HUDEP-2 (cell line): Measurements from ENCODE around the gene ZNF580.

ENCODE experiments used
- DNase-seq, 76 experiments: peaks; one replicate each; lab custom pipeline; 2025; ENCODE audit not compliant: unreplicated experiment in 76 of 76; lab: John Stamatoyannopoulos, UW

The ZNF580 gene

DNA sequence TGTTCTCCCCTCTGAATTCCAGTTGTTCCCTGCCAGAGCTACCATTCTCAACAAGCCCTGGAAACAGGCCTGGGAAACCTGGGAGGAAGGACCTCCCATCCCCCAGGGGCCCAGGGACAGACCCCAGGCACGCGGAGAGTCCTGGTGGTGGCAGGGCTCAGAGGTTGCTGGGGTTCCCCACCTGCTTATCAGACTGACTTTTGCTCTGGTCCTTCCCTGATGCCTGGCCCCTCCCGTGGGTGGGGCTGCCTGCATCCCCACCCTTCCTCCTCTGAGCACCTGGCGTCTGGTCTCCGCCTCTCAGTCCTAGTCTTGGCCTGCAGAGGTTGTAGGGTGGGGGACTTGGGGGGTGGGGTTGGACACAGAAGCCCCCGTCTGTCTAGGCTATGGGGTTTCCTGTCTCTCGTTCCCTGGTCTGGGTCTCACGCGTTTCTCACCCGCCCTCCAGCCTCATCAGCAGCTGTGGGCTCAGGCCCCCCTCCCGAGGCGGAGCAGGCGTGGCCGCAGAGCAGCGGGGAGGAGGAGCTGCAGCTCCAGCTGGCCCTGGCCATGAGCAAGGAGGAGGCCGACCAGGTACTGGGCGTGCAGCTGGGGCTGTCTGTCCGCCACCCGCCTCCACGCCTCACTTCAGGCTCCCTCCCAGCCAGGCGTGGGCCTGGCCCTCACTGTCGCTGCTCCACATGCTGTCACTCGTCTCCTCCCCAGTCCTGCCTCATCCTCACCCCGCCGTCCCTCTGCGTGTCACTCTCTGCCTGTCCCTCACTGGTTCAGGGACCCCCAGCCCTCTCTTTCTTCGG is 47.8 kb downstream of the ZNF580 start:
- peak in 19 of 76 experiments; percentile 8 to 59 (median 30) for DNase-seq

- no peak for DNase-seq
Measured at GRCh38 chr19:55689411-55690108, 48.8 kb downstream of the ZNF580 start.

DNA sequence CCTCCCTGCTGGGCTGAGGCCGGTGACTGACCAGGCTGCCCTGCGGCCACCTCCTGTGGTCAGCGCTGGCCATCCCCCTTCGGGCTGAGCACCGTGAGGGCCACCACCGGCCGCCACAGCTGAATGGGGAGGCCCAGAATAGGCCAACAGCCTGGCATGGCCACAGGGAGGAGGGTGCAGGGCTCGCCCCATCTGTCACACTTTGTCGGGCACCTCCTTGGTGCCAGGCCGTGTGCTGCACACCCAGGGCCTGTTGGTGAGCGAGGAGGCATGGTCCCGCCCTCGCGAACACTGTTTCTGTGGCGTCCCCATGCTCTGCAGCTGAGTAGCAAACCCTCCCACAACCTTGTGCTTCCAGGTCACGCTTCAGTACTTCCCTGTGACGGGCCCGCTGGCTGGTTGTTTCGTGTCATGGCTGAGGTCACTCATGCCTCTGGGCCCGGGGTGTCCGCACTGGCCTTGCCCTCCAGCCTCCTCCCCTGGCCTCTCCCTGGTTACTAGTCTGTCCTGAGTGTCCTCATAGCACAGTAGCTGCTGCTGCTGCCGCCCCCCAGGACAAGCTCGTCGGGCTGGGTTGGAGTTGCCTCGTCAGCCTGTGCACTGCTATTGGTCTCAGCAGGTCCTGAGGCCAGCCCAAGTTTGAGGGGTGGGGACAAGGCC is 49.4 kb downstream of the ZNF580 start:
- no peak for DNase-seq

GRCh38 chr19:55690769-55691545 is 50.2 kb downstream of the ZNF580 start:
- no peak for DNase-seq

DNA sequence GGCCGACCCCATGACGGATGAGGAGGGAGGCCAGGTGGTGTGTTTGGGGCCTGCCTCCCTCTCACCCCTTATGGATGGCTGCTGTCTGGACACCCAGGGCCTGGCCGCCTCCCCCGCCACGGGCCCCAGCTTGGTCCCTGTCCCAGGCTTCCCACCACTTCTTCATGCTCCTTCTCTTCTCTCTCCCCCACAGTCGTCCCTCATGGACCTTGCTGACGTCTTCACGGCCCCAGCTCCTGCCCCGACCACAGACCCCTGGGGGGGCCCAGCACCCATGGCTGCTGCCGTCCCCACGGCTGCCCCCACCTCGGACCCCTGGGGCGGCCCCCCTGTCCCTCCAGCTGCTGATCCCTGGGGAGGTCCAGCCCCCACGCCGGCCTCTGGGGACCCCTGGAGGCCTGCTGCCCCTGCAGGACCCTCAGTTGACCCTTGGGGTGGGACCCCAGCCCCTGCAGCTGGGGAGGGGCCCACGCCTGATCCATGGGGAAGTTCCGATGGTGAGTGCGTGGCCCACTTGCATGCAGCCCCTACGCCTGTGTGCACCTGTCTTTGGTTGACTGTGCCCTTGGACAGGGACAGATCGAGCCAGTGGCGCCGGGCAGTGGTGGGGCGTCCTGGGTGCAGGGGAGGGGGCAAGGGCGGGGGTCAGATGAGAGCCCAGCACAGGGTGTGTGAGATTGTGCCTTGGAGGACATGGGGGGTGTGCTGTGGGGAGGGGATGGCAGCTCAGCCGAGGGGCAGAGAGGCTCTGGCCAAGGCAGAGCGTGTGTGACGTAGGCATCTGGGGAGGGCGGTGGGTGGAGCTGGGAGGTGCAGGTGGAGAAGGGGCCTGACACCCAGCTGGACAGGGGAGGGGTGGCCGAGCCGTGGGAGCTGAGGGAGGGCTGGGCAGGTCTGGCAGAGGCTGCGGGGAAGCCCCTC is 51.0 kb downstream of the ZNF580 start:
- DNase-seq = no peak

DNA sequence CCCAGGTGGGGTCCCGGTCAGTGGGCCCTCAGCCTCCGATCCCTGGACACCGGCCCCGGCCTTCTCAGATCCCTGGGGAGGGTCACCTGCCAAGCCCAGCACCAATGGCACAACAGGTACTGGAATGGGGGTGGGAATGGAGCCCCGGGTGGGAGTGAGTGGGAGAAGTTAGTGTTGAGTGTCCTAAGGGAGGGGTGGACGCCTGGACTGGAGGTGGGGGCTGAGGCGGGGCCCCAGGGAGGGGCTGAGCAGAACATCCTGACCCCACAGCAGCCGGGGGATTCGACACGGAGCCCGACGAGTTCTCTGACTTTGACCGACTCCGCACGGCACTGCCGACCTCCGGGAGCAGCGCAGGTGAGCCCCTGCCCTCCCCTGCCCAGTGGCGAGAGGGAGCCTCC is 51.9 kb downstream of the ZNF580 start:
- no peak for DNase-seq
